NCI-H128 (cell line): ENCODE results near the gene ATG4B.

Experiments used
- DNase-seq: peaks from one replicate; lab custom pipeline; 2025; ENCODE audit not compliant: unreplicated experiment; lab: John Stamatoyannopoulos, UW

ATG4B gene

DNA sequence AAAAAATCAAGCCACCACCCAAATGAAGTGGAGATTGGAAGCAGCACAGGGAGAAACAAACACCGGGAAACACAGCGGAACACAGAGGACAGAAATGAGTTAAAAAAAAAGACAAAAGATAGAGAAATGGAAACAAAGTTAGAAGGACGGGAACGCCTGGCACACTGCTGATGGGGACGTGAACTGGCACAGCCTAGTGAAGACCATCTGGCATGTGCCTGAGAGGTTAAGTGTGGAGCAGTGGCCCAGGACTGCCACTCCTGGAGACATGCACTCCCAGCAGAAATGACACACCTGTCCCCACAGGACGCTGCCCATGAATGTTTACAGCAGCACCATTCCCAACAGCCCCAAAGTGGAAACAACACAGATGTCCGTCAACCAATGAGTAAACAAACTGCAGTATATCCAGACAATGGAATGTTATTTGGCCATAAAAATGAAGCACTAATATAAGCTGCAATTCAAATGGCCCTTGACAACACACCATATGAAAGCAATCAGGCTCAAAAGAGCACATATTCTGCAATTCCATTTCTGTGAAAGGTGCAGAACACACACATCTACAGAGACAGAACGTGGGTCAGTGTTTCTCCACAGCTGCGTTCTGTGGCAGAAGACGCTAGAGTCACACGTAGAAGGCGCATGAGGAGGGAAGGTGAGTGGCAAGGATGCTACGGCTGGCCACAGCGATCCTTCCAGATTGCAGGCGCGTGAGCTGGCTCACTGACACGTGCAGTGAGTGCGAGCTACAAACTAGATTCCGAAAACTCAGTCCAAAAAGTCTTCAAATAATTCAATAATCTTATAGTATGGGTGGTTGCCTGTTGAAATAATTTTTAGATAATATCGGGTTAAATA lies 25.1 kb upstream of the ATG4B start:
- no peak for DNase-seq

DNA sequence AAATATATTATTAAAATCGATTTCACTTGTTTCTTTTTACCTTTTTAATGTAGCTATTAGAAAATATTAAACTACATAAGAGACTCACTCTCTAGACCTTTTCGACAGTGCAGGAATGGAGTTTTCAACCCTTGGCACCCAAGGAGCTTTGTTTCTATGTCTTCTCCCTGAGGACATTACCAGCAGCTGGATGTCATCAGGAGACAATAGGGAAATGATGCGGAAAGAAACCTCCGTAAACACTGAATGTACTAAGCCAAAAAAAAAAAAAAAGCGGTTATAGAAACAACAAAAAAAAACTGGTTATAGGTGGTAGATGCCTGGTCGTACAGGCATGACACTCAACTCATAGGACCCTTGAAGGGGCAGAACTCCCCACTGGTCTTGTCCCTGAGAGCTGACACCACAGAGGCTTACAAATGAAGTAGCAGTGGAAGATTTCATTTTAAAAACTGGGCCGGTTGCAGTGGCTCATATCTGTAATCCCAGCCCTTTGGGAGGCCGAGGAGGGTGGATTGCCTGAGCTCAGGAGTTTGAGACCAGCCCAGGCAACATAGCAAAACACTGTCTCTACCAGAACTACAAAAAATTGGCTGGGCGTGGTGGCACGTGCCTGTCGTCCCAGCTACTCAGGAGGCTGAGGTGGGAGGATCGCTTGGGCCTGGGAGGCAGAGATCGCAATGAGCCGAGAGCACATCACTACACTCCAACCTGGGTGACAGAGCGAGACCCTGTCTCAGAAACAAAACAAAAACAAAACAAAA lies 24.3 kb upstream of the ATG4B start:
- no peak for DNase-seq

DNA sequence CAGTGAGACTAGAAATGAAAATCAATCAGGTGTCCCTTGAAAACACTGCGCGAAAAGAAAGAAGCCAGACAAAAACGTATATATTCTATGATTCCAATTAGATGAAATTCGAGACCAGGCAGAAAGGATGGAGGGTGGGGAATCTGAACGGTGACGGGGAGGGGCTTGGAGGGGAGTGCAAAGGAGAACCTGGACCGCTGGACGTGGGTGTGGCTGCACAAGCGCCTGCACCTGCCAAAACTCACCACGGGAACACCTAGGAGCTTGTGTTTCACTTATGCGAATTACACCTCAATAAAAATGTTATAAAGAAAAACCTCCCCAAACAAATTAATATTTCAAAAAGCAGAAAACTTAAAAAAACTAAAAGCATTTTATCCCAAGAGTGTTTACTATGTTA lies 22.5 kb upstream of the ATG4B start:
- DNase-seq = no peak

DNA sequence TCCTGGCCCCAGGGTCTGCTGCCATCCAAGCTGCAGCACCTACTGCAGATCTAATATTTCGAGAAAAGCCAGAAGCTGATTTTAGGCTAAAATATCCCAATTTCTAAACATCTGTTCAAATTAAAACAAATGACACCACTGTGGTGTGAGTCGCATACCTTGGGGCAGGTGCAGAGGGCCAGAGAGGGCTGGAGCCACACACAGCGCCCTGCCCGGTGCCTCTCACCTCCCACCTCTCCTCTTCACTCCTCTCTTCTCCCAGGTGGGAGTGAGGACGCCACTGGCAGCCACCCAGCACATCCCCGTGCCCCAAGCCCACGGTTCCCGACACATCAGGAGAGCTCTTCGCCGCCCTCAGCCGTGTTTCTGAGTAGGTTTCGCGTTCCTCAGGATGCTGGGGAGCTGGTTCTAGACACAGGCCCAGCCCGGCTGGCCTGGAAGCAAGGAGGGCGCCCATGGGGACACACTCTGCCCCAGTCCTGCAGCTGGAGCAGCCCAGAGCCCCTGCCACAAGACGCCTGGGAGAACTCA lies 21.9 kb upstream of the ATG4B start:
- no peak for DNase-seq

DNA sequence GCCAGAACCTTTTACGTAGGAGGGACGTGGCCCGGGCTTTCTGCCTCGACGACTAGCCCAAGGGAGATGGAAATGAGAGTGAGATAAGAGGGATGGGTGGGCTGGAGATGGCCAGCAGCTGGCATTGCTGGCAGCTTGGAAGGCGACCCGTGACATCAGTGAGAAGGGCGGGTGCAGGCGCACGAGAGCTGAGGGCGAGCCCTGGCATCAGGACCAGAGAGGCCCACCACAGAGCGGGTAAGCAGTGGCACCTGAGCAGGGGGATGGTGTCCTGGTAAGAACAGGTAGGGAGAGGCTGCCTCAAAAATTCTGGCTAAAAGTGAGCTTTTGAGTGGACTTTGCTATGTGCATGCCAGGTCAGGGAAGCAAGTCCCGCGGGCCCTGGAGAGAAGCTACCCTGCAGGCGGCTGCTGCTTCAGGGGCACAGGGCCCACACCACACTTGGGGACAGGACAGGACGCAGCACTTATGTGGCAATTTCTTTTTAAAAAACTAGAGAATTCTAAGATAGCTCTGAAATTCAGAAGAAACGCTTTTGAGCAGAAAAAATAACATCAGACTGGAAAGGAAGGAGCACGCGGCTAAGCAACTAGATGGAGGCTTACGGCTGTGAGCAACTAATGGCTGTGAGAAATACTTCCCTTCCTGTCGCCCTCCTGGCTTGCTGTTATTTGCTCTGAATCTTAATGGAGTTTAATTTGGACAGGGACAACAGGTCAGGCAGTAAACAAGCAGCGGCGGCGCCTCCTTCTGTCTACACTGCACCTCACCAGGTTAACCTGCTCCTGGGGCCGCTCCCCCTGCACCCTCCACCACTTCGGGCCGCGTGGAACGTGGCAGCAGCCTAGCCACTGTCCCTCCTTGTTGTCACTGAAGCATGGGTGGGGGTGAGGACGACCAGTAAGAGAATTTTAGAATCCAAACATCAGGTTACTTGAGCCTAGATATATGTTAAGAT lies 21.0 kb upstream of the ATG4B start:
- DNase-seq = no peak

DNA sequence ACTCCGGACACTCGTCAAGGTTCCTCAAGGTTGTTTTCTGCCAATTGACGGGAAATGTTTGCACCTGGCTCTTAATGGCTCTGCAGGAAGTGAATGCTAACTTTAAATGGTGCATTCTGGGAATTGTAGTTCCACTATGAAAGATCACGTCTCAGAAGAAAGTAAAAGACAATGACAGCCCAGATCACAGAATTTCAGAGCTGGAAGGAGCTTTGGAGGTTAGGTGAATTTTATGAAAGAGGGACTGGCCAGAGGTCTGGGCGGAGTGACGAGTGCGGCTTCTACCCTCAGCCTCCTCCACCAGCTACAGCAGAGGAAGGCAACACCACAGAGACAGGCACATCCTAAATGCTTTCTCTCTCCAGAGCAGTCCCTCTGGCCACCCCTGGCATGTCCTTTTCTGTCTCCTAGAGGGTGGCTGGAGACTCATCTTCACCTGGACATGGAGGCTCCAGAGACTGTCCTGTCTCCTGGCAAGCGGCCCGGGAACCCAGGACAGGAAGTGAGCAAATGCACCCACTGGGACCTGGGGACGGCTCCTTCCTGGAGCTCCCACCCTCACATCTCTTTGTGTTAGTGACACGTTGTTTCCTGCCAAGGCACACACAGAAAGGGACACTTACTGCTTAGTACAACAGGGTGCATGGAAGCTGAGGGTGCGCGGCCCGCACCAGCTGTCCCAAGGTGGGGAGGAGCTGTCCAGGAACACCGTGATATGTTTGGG lies 19.9 kb upstream of the ATG4B start:
- no peak for DNase-seq

DNA sequence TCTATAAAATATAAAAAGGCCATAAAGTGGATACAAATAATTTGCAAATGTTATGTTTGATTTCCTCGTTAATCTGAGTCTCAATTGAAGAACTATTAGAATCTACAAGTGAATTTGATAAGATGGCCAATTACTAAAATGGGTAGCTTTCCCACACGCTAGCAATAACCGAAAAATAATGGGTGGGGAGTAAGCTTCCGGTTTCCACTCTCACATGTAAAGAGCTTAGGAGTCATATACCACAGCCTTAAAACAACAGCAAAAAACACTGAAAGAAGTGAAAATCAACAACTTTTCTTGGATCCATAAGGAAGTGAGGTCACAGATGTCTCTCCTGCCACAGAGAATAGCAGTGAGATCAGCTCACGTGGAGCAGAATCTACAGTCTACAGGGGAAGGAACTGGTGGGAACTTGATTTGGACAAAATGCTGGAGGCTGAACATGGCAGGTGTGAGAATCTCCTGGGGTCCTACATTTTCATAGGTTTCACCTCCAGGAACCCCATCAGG lies 19.1 kb upstream of the ATG4B start:
- no peak for DNase-seq

DNA sequence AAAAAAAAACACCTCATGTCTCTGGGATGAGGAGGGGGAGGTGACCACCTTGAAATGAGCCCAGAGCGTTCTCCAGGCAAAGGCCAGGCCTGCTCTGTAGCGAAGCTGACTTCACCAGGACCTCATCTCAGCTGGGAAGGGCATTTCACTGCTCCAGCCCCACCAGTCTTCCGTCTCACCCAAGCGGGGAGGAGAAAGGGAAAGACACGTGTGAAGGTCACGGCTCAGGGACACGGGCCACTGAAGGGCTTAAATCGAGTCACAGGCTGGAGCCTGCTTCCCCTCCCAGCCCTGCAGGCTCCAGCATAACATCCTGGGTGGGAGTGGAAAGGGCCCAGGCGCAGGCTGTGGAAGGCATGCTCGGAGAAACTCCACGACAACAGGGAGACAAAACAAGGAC lies 18.7 kb upstream of the ATG4B start:
- no peak for DNase-seq

DNA sequence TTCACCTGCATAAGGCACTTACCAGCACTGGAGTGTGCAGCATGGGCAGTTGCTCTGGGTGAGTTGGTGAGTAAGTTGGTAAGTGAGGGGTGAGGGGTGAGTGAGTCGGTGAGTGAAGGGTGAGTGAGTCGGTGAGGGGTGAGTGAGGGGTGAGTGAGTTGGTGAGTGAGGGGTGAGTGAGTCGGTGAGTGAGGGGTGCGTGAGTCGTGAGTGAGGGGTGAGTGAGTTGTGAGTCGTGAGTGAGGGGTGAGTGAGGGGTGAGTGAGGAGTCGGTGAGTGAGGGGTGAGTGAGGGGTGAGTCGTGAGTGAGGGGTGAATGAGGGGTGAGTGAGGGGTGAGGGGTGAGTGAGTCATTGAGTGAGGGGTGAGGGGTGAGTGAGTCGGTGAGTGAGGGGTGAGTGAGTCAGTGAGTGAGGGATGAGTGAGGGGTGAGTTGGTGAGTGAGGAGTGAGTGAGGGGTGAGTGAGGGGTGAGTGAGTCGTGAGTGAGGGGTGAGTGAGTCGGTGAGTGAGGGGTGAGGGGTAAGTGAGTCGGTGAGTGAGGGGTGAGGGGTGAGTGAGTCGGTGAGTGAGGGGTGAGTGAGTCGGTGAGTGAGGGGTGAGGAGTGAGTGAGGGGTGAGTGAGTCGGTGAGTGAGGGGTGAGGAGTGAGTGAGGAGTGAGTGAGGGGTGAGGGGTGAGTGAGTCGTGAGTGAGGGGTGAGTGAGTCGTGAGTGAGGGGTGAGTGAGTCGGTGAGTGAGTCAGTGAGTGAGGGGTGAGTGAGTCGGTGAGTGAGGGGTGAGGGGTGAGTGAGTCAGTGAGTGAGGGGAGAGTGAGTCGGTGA lies 17.7 kb upstream of the ATG4B start:
- DNase-seq = no peak

DNA sequence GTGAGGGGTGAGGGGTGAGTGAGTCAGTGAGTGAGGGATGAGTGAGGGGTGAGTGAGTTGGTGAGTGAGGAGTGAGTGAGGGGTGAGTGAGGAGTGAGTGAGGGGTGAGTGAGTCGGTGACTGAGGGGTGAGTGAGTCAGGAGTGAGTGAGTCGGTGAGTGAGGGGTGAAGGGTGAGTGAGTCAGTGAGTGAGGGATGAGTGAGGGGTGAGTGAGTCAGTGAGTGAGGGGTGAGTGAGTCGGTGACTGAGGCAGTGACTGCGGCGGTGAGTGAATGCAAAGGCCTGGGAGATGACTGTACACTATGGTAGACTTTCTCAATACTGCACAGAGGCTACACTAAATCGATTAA lies 17.1 kb upstream of the ATG4B start:
- DNase-seq = no peak

DNA sequence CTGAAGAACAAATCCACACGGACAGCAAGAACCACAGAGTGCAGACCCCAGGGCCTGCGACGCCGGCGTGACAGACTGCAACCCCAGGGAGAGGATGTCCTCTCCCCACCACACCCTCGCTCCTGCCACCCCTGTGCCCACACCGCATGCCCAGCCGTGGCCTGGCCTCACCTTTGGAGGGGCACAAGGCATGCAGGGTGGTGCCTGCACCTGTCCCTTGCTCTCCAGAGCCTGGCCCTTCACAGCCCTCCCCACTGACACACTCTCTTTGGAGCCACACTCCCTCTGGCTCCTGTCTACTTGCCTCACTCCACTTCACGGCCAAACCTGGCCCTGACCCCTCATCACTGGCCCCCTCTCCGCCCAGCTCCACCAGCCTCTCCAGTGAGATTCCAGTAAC lies 9.8 kb upstream of the ATG4B start:
- no peak for DNase-seq

DNA sequence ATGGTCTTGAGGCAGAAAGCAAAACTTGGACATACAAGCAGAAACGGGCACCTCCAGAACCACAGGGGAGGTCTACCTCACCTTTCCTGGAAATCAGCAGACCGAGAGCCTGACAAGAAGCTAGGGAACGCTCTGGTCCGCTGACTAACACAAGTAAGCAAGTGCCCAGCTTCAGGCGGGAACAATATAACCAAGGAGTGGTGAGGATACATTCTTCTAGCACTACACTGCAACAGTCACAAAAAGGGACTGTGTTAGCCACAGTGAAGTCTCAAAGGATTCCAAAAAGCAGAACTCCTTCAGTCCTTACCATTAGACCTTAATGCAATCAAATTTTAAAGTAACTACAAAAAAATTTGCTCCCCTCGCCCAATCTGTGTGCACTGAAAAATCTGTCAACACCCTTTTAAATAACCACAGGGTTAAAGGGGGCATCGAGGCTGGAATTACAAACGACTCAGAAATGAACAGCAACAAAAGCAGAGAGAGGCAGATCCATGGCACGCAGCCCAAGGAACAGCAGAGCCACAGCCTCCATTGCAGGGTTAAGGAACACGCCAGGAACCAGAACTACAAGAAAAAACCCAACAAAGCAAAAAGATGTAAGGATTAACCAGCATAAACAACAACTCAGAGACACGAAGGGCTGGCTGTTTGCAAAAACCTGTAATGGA lies 7.6 kb upstream of the ATG4B start:
- DNase-seq = no peak

DNA sequence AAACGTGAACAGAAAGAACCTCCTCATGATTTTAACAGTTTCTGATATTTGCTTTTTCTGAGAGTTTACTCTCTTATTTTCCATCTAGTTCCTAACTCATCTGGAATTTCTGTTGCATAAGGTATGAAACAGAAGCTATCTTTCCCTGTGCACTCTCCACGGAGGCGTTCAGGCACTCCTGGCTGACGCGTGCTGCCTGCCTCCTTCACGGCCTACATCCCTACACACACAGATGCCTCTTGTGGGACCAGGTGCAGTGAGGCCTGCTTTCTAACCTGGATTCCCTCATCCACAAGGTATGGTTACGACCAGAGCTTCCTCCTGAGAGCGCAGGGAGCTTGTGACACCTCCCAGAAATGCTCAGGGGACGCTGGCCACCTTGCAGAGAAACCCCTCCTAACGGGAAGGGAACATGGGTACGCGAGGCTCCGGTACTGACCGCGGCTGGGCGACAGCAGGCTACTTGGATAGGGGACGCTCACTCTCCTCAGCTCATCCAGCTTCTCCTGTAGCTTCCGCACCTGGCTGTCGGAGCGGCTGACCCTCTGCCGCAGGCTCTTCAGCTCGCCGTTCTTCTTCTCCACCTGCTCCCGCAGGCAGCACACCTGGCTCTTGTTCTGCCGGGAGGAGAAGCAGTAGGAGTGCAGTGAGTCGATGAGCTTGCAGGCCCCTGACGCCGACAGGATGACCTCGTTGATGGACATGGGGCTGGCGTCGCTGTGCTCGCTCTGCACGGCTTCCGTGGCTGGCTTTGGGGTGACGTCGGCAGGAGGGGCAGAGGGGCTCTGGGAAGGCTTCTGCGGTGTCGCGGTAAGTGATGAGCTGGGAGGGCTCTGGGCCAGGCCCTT lies 4.8 kb upstream of the ATG4B start:
- DNase-seq = no peak

DNA sequence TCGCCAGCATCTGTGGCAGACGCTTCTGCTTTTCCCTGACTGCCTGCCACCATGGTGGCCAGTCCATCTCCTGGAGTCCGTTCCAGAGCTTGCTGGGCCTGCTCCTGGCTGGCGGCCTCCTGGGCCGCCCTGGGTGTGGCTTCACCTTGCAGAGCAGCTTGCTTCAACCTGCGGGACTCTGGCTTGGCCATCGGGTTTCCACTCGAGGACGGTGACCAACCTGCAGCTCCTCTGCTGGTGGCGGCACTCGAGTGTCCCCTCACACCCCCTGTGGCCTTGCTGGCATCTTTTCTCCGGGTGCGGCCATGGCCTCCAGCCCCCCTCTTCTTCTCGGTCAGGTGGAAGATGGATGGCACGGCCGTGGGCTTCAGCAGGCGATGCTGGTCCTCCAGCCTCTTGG lies 3.9 kb upstream of the ATG4B start:
- DNase-seq = no peak

DNA sequence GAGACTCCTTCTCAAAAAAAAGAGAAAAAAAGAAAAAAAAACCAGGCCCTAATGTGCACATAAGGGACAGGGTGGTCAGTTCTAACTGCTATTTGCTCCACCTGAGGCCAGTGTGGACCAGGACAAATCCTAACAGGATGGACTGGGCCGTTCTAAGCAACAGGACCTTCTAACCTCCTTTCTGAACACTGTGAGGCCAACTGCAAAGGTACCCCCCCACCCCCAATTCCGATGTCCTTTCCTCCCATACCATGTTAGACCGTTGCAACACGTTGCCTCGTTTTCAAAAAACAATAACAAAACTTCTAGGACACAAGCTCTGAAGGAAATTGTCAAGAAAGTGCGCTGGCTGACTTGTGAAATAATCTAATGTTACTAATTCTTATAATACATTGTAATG lies 1.7 kb upstream of the ATG4B start:
- DNase-seq = no peak

DNA sequence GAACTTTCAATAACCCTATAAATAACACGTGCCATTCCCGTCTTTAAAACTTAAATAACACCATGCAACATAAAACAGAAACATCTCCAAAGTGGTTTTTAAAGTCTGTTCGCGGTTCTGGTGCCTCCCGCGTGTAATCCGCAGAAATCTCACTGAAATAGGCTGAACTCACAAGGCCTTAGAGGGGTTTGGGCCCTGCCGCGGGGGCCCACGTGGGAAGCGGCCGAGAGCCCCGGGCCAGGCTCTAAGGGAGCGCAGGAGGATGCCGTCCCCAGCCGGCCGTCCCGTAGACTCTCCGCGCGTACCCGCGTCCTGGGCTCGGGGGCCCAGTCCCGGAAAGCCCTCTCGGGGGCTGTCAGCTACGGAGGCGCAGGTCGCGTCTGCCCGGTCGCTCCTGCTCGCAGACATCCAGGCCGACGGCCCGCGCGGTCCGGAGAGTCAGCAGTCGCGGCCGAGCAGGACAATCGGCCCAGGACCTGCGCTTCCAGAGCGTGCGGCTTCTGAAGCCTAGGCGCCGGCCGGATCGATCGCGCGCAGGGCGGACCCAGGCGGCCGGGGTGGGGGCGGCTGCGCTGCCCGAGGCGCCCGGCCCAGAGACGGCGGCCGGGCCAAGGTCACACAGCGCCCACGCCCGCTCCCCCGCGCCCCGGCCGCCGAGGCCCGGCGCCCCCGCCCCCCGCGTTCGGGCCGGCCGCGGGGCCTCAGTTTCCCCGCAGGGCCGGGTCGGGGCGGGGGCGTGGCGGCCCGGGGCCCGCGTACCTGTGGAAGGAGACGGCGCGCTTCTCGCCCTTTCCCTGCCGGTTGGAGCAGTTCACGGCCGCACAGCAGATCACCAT lies 1.1 kb upstream of the ATG4B start:
- no peak for DNase-seq
